GM19239 (cell line): ENCODE results near the gene PPIA.
"Not testable (repeated sequence)": the region's sequence is repeated elsewhere in the genome, so short reads cannot be mapped to it uniquely, and the experiment has no call there.

Experiments
- DNase-seq: peaks from one replicate; pipeline ENCODE4 v3.0.0; 2011; ENCODE audit warnings: low spot score; ENCODE audit not compliant: insufficient read length
- FAIRE-seq: peaks from 2 replicates; lab custom pipeline; 2011; peaks lifted over from hg19 to GRCh38; lab: Jason Lieb, UNC

PPIA gene

DNA sequence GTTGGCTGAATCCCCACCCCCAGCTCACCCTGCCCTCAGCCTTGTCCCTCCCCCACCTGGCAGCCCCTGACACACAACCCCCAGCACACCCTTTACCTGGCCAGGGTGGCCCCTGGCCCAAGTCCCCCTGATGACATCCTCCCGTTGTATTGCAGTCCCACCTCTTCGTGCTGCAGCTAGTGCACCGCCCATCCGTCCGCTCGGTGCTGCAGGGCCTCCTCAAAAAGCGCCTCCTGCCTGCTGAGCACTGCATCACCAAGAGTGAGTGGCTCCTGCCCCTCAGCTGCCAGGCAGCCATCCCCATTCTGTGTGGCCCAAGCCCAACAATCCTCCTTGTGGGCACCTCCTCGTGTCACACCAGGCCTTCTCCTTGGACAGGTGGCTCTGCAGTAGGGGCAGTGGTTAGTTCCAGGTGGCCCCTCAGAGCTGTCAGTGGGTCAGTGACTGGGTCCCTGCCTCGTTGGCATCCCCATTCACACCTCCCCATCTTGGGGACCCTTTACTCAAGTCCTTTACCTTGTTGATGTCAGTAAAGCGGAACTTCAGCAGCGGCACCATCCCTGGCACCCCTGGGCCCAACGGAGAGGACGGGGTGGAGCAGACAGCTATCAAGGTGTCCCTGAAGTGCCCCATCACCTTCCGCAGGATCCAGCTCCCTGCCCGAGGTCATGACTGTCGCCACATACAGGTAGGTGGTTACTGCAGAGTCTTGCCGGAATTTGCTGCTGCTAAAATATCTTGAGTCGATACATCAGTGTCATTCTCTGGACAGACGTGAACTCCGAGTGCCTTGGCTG, 33.6 kb upstream of the PPIA start:
- no peak for DNase-seq
- FAIRE-seq: no peak

DNA sequence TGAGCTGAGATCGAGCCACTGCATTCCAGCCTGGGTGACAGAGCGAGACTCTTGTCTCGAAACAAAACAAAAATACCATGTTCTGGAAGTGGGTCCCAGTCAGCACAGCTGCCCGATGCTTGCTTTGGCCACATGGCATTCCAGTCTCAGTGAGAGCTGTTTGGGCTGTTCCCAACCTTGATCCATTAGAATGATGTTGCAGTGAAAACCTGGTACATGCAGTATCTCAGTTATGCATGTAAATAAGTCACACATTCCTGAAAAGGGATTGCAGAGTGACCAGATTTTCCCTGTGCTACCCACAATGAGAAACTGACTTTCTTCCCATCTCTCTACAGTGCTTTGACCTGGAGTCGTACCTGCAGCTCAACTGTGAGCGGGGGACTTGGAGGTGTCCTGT, 32.4 kb upstream of the PPIA start:
- FAIRE-seq (no peak), DNase-seq (no peak)

DNA sequence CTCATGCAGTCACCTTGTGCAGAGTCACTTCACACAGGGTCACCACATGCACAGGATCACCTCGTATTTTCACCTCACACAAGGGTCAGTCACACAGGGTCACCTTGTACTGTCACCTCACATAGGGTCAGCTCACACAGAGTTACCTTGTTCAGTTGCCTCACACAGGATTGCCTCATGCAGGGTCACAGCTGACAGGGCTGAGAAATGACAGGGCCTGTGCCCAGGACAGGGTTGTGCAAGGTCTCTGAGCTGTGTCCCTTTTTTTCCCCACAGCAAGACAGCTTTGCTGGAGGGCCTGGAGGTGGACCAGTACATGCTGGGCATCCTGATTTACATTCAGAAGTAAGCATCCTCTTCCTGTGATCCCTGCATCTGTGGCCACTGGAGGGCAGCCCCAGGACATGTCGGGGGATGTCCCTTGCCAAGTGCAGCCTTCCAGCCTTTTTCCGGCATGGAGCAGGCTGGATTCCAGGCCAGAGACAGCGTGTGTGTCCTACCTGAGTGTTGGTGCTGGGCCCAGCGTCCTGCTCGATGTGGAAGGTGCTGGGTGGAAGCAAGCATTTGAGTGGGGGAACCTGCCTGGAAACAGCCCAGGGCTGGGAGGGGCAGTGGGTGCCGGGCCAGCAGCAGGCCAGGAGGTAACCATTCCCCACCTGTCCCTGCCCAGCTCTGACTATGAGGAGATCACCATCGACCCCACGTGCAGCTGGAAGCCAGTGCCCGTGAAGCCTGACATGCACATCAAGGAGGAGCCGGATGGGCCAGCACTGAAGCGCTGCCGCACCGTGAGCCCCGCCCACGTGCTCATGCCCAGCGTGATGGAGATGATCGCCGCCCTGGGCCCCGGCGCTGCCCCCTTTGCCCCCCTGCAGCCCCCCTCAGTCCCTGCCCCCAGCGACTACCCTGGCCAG, 31.6 kb upstream of the PPIA start:
- FAIRE-seq (no peak), DNase-seq (no peak)

DNA sequence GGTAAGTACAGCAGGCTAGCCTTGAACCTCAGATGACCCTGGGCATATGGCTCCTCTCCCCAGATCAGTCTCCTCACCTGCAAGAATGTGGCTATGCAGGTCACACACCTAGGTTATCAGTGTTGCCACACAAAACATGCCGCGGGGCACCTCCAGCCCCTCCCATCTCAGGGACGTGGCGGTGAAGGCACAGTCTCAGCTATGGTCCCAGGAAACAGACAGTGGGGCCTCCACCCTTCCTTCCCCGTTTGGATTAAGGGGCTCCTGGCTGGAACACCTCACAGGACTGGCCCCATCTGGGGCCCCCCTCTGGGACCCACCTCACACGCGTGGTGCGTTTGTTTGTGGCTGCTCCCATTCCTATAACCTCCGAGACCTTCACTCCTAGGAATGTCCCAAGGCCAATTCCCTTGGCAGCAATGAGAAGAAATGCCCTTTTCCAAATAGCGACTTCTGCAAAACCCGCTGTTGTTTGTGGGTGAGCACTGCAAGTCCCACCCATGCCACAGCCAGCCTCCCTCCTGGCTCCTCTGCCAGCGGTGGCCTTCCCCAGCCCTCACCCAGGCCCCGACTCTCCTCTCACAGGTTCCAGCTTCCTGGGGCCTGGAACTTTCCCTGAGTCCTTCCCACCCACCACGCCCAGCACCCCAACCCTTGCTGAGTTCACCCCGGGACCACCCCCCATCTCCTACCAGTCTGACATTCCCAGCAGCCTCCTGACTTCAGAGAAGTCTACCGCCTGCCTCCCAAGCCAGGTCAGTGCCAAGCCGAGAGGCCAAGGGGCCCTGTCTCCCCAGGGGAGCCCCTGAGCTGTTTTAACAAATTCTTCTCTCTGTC, 30.7 kb upstream of the PPIA start:
- DNase-seq (no peak), FAIRE-seq (no peak)

DNA sequence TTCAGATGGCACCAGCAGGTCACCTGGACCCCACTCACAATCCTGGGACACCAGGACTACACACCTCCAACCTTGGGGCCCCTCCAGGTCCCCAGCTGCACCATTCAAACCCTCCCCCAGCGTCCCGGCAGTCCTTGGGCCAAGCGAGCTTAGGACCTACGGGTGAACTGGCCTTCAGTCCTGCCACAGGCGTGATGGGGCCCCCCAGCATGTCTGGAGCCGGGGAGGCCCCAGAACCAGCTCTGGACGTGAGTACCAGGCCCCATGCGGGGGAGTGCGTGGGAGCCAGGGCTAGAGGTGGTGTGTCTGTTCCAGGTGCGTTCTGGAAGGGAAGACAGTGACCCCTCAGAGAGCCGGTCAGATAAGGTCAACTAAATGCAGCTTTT, 30.1 kb upstream of the PPIA start:
- FAIRE-seq (no peak), DNase-seq (no peak)

DNA sequence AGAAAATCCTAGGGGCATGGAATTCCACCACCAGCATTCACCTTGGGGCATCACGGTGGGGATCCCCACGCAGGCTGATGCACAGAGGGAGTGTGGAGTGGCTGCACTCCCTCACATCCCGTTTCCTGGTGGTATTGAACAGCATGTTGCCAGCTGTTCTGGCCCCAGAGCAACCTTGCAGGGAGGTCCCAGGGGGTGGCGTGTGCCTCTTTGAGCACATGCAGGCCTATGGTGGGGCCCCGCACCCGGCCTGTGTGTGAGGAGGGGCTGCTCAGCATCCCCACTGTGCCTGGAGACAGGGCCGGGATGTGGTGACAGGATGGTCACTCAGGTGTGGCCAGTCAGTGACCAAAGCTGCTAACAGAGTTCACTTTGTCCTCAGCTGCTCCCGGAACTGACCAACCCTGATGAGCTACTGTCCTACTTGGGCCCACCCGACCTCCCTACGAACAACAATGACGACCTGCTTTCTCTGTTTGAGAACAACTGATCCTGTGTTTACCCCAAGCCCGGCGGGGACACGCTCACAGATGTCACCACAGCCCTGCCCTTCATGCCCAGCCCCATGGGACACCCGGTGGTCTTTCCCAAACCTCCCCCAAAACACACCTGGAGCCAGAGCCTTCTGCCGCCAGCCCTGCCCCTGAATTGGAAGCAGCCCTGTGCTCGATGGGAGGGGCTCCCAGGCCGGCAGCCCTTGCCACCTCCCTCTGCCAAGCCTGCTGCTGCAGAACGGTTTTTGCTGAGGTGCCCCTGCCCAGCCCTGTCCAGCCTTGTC, 29.2 kb upstream of the PPIA start:
- no peak for DNase-seq
- no peak for FAIRE-seq

DNA sequence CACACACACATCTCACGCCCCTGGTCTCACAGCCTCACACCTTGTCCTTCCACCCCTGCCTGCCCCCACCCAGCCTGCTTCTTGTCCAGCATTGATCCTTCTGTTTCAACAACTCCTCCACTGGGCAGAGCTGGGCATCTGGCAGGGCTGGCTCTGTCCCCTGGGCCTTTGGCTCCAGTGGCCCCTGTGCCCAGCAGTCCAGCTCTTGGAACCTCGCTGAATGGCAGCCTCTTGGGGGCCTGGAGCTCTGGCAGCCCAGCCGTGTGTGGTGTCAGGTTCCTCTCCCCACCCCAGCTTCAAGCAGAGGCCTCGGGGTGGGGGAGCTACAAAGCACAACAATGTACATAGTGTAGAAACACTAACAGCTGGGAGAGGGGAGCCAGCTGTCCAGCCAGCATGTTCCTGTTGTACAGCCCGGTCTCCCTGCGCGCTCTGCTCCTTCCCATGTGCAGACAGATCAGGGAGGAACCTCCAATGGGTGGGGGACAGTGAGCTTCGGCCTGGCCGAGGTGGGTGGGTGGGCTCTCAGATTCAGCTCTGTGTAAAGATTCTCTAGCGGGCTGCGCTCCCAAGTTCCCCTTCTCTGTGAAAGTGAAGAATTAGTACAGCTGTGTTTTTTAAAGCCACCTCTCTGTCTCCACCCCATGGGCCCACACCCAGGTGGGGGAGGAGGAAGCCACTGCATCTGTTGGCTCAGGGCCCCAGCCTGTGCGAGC, 28.4 kb upstream of the PPIA start:
- FAIRE-seq (no peak), DNase-seq (no peak)

DNA sequence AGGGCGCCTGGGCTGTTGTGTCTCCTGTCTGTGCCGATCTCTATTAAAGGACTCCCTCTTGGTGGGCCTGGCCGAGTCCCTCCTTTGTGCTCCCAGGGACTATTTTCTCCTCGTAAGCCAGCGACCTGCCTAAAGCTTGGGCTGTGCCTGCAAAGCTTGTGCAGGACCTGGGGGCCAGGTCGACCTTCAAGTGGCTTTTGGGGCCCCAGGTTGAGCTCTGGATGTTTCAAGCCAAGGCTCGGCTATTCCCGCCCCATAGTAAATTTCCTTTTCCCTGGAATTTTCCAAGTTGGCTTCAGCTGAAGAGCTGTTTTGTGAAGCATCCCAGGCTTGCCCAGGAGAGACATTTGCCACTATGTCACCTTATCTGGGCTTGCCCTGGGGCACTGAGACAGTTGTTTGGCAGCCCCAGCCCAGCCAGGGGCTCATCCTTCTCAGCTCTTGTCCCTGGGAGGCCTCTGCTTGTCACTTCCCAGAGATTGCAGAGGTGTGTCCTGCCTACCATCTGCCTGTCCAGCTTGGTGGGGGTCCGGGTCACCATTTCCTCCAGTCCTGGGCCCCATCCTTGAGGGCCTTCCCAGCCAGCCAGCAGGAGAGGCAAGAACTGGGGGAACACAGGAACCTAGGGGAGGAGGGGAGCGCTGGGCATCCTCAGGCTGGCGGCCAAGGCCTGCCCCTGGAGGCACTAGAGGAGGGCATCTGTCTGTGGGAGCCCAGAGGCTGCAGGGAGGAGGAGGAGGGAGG, 27.7 kb upstream of the PPIA start:
- DNase-seq: no peak
- FAIRE-seq: no peak

DNA sequence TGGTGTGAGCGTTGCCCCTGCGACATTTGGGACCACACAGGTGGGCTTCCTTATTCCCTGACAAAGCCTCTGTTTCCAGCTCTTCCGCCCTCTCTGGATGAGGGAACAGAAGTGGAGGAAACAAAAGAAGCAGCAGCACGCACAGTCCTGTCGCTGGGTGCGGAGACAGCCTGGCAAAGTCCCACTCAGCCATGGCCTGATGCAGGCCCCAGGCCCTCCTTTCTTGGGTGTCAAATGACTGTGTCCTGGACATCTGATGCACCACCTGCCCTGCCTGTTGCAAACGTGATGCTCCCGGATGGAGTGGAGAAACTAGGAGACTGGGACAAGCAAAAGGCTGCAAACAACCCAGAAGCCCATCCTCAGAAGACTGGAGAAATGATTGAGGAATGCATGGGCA, 27.1 kb upstream of the PPIA start:
- FAIRE-seq (no peak), DNase-seq (no peak)

DNA sequence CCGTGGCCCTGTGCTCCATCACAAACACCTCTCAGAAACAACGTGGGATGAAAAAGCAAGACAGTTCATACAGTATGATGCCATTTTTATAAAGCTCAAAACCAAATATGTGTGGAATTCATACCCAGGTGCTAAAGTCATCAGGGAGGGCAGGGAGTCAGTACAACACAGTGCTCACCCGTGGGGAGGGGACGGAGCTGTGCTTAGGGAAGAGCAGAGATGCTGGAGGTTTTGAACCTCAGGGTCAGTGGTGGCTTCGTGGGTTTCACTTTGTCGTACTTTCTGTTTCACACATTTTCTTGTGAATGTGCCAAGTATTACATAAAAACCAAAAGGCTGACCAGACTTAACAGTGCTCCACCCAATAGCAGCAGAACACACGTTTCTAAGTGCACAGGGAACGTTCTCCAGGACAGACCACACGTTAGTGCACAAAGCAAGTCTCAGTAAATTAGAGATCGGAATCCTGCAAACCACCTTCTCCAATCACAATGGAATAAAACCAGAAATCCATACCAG, 26.6 kb upstream of the PPIA start:
- DNase-seq (peak; percentile 82), FAIRE-seq (peak; percentile 99)

DNA sequence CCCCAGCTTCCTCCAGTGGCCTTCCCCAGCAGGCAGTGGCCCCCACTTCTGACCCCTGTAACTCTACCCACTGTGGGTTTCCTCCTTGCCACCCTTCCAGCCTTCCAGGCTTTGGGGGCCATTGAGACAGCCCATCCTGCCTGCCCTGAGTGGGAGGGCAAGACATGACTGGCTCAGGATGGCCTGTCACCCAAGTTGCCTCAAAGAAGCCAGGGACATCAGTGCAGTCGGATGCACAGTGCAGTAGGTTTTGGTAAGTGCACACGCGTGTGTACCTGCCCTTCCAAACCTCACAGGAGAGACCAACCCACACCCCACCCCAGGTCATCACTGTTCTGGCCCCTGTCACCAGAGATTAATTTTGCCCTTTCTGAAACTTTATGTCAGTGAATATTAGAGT, 25.1 kb upstream of the PPIA start:
- no peak for DNase-seq

DNA sequence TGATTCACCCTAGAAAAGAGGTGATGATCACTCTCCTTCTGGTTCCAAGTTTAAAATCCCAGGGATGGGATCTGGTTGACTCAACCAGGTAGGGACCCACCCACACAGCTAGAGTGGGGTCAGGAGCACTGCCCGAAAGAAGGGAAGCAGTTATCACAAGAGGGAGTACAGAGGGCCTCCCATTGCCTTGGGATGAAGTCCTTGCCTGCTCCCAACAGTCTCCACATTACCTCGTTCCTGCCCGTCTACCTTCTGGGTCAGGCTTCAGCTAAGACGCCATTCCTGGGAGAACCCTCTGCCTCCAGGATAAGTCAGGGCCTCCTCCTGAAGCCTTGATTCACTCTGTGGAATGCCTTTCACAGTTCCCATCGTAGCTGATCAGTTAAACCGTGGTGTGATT, 24.0 kb upstream of the PPIA start:
- DNase-seq (no peak), FAIRE-seq (no peak)

More for the DNA sequence above, 25.1 kb upstream of the PPIA start:
- FAIRE-seq: no peak

DNA sequence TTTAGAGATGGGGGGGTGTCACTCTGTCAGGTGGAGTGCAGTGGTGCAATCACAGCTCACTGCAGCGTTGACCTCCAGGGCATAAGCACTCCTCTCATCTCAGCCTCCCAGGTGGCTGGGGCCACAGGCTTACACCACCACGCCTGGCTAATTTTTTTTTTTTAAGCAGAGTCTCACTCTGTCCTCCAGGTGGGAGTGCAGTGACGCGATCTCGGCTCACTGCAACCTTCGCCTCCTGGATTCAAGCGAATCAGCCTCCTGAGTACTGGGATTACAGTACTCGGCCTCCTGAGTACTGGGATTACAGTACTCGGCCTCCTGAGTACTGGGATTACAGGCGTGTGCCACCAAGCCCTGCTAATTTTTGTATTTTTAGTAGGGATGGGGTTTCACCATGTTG, 23.6 kb upstream of the PPIA start:
- no peak for DNase-seq
- no peak for FAIRE-seq

DNA sequence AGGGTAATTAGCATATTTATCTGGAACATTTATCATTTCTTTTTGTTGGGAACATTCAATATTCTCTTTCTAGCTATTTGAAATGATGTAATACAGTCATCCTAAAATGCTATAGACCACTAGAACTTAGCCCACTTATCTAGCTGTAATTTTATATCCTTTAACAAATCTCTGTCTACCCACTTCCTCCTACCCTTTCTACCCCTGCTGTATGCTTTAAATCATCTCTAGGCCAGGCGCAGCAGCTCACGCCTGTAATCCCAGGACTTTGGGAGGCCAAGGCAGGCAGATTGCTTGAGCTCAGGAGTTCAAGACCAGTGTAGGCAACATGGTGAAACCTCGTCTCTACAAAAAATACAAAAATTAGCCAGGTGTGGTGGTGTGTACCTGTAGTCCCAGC, 22.0 kb upstream of the PPIA start:
- FAIRE-seq, DNase-seq: not testable (repeated sequence)

DNA sequence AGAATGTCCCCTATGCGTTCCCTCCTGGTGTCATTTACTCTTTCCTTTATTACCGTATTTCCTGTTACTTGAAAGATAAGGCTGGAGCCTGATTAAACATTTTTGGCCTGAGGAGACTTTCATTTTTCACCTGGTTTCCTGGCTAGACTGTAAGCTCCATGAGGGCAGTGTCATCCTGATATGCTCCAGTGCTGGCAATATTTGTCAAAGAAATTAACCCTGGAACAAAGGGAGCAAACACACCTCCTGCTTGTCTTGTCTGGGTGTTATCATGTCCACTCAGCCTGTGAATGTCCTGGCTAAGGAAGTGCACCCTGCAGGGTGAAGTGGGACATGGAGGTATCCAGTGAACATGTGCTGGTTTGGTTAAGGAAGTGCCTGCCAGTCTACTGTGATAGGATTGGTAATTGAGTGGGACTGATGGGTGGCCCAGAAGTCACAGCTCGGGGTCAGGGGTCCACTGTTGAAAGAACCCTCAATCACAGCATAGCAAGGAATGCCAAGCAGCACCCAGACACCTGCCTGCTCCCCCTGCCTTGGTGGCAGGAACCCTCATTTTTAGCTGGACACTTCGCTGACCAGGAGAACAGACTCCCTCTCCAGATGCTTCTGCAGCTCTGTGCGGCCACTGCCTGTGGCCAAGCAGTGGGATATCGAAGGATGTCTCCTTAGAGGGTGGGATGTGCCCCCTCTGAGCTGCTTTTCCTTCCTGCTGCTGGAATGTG, 20.9 kb upstream of the PPIA start:
- FAIRE-seq: no peak
- DNase-seq: no peak

DNA sequence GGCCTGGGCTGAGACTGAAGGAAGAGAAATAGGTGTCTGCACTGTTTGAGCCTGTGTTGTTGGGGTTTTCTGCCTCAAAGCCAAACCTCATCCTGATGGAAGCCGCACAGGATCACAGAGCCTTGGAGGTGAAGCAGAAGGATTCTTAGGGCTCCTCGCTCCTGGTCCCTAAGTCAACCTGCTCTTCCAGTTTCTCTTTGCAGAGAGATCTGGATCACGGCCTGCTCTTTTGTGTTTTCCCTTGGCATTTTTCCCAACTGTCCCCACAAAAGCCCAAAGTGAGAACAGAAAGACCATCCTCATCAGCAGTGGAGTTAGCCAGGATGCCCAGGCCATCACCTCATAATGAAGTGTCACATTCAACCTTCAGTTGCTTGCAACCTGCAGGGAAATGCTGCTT, 20.3 kb upstream of the PPIA start:
- FAIRE-seq (no peak), DNase-seq (no peak)

DNA sequence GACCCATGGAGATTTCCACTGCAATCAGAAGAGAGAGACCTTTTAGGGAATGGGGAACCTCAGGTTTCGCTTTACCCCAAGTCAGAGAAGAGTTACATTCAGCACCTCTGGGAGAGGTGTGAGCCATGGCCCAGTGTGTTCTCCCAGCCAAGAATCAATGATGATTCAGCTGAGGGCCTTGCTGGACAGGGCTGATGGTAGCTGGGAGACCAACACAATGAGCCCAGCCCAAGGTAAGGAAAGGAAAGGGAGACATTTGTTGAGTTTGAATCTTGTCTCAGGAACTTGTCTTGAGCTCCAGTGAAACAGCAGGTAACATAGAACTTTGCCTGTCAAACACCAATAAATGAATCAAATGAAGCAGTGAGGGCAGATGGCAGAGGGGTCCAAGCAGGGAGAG, 14.0 kb upstream of the PPIA start:
- no peak for FAIRE-seq

DNA sequence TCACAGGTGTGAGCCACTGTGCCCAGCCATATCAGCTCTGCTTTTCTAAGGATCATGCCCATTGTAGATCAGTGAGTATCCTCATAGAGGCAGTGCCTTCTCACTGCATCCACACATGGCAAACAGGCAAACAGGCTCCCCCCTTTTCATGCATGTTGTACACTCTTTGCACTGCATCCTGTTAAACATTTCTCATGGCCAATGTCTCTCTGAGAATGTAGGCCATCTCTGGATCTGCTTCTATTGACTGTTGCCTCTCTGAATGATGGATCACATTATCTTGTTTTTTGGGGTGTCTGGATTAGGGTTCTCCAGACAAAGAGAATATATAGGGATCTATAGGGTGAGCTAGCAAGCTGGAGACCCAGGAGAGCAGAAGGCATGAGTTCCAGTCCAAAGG, 13.1 kb upstream of the PPIA start:
- FAIRE-seq: no peak
- no peak for DNase-seq

More for the DNA sequence above, 14.0 kb upstream of the PPIA start:
- no peak for DNase-seq
